GM19324 (cell line): Measurements from ENCODE around the gene LRRFIP1.
"Not testable (repeated sequence)": the region's sequence is repeated elsewhere in the genome, so short reads cannot be mapped to it uniquely, and the experiment has no call there.

Experiments used
- ATAC-seq: cut with Tn5 transposase; IDR thresholded peaks from one replicate; pipeline ENCODE4 v1.9.1; 2021; ENCODE audit warnings: mild to moderate bottlenecking, moderate library complexity; ENCODE audit not compliant: unreplicated experiment, low FRiP score

The LRRFIP1 gene, protein sequence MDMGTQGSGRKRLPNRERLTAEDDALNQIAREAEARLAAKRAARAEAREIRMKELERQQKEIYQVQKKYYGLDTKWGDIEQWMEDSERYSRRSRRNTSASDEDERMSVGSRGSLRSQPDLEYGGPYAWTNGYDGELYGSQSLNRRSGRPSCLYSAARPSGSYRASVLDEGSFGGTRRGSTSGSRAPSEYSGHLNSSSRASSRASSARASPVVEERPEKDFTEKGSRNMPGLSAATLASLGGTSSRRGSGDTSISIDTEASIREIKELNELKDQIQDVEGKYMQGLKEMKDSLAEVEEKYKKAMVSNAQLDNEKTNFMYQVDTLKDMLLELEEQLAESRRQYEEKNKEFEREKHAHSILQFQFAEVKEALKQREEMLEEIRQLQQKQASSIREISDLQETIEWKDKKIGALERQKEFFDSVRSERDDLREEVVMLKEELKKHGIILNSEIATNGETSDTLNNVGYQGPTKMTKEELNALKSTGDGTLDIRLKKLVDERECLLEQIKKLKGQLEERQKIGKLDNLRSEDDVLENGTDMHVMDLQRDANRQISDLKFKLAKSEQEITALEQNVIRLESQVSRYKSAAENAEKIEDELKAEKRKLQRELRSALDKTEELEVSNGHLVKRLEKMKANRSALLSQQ

DNA sequence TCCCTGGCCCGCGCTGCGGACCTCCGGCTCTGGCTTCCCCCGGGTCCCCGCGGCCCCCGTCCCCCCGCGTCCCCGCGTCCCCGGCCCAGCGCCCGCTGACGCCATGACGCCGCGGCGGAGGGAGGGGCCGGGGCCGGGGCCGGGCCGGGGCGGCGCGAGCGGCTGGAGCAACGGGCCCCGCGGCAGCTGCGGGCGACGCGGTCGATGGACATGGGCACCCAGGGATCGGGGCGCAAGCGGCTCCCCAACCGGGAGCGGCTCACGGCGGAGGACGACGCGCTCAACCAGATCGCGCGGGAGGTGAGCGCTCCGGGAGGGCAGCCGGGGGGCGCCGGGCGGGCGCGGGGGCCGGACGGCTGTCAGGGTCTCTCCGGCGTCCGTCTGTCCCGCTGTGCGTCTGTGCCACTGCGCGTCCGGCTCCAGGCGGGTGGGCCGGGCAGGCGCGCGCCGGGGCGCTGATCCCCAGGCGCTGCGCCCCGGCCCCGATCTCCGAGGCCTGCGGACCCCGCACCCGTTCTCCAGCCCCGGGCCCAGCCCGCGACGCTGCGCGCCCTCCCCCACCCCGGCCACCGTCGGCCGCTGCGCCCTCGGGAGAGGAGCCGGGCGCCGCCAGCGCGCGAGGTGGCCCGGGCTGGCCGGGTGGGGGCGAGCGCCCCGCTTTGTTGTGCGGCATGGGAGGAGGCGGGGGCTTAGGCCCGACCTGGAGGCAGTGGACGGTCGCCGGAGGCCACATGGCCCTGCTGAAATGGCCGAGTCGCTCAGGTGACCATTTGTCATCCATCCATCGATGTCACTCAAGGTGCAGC, at the start of gene LRRFIP1:
Gene LRRFIP1 (plus strand): TSS at position 147 of the 806 bp plus-strand sequence. CDS start 58 bp downstream, at position 205.
- ATAC-seq: no peak

- ATAC-seq: no peak
Measured at GRCh38 chr2:237577956-237578870, 49.2 kb upstream of the LRRFIP1 start.

GRCh38 chr2:237581326-237581725, 46.1 kb upstream of the LRRFIP1 start:
- no peak for ATAC-seq

DNA sequence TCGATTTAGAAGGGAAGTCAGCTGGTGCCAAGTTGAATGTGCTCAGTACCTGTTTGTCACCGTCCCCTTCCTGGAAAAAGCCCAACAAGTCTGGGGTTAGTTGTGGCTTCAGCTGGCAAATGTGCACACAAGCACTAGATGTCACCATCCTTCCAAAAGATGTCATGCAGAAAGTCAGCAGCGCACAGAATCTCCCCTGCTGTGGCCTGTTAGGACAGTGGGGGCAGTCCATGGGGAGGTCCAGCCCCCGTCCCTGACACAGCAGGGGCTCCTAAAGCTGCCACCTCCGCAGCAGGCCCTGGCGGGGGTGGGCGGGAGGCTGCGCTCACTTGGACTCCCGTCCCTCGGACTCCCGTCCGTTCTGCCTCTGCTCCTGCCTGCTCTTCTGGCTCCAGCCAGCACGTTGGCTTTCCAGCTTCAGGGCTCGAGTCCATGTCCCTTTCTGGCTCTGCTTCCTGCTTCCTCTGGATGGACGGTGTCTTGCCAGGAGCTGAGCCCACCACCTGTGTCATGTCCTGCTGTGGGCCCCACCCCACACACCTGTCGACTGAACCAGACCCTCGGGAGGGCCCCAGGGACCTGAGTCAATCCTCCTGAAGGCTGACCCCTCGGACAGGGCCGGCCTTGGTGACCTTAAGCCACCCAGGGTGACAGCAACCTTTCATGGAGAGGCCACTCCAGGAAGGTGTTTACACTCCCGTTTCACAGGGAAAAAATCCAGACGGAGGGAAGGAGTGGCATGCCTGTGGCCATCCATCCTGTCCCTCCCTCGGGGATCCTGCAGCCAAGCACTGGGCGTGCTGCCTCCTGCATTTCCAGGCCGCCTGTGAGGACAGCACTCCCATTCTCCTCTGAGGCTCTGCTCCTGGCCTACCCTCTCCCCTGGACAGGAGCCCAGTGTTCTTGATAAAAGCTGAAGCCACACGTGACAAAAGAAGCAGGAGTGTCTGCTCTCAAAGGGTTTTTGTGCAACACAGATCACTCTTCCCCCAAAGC, 45.3 kb upstream of the LRRFIP1 start:
- ATAC-seq: no peak

- no peak for ATAC-seq
Measured at GRCh38 chr2:237583385-237584295, 43.7 kb upstream of the LRRFIP1 start.

GRCh38 chr2:237585590-237586221, 41.7 kb upstream of the LRRFIP1 start:
- ATAC-seq: no peak

- ATAC-seq: no peak
Measured at GRCh38 chr2:237588044-237588696, 39.2 kb upstream of the LRRFIP1 start.

- no peak for ATAC-seq
Measured at GRCh38 chr2:237590272-237591140, 36.9 kb upstream of the LRRFIP1 start, which contains the start of gene RAB17. Gene RAB17, minus strand, starts transcription at chr2:237590734. Its CDS starts 4,580 bp downstream, at chr2:237586154.

DNA sequence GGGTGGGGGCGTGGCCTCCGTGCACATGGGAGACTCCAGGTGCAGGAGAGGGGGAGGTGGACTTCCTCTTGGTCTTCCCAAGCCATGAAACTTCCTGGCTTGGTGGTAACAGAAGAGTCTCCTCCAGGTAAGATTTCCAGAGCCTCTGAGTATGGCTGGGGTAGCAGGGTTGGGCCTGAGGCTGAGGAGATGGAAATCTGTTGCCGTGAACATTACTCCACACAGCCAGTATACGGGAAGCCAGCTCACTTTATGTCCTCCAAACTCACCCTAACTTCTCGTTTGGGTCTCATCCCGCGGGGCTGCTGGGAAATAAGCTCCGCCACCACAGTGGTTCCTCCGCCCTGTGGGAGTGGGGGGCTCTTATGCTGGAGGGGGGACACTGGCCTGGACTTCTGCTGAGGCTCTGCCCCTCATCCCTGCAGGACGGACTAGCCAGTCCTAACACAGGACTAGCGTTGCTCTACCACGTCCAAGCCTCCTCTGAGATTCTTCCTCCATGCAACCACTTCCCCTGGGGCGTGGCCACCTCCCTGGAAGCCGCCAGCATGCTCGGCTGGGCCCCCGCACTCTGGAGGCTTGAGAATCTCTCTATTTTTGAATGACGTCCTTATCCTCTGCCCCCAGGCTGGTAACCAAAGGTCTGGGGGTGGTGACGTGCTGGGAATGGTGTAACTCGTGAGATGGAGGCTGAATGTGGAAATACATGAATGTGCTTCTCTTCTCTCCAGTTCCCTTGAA, 36.1 kb upstream of the LRRFIP1 start:
- ATAC-seq: no peak

GRCh38 chr2:237592425-237592980, 34.9 kb upstream of the LRRFIP1 start:
- ATAC-seq: no peak

- ATAC-seq: no peak
Measured at GRCh38 chr2:237593036-237593435, 34.4 kb upstream of the LRRFIP1 start.

- no peak for ATAC-seq
Measured at GRCh38 chr2:237593596-237594320, 33.6 kb upstream of the LRRFIP1 start.

DNA sequence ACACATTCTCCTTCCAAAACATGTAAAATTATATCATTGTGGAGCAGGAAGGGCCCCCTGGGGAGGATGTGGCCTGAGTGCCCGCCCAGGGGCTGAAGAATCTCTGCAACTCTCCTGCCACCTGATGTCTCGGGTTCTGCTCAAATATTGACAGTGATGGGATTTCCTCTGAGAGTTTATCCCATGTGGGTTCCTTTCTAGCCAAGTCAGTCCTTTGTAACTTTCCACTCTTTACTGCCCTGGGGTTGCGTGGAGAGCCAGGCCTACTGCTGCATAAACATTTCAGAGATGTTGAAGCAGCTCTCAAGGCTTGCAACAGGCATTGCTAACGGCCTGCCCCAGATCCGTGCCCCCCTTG, 32.9 kb upstream of the LRRFIP1 start:
- ATAC-seq: no peak

DNA sequence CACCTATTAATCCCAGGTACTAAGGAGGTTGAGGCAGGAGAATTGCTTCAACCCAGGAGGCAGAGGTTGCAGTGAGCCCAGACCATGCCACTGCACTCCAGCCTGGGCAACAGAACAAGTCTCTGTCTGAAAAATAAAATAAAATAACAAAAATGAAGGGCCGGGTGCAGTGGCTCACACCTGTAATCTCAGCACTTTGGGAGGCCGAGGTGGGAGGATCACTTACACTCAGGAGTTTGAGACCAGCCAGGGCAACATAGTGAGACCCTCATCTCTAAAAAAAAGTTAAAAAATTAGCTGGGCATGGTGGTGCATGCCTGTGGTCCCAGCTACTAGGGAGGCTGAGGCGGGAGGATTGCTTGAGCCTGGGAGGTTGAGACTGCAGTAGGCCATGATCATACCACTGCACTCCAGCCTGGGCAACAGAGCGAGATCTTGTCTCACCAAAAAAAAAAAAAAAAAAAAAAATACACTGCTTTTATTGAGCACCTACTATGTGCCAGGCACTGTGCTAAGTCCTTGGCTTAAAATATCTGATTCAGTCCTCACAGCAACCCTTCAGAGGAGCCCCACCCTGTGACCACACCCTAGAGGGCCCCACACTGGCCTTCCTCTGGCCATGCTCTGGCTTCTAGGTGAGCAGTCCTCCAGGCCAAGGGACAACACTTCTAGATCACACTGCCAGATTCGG, 31.4 kb upstream of the LRRFIP1 start:
- not testable (repeated sequence) for ATAC-seq
